ENCODE measurements around the gene ITGA5. TPM values are rescaled to one million over a fixed set of nuclear protein-coding genes. Genes with fewer than 3 reads are reported as not detected.
A peak's percentile ranks its signal among the peaks of the same experiment; 100 is the strongest.

The ITGA5 gene
- total RNA-seq, 1 donor from 2014 or later, result 152 TPM

DNA sequence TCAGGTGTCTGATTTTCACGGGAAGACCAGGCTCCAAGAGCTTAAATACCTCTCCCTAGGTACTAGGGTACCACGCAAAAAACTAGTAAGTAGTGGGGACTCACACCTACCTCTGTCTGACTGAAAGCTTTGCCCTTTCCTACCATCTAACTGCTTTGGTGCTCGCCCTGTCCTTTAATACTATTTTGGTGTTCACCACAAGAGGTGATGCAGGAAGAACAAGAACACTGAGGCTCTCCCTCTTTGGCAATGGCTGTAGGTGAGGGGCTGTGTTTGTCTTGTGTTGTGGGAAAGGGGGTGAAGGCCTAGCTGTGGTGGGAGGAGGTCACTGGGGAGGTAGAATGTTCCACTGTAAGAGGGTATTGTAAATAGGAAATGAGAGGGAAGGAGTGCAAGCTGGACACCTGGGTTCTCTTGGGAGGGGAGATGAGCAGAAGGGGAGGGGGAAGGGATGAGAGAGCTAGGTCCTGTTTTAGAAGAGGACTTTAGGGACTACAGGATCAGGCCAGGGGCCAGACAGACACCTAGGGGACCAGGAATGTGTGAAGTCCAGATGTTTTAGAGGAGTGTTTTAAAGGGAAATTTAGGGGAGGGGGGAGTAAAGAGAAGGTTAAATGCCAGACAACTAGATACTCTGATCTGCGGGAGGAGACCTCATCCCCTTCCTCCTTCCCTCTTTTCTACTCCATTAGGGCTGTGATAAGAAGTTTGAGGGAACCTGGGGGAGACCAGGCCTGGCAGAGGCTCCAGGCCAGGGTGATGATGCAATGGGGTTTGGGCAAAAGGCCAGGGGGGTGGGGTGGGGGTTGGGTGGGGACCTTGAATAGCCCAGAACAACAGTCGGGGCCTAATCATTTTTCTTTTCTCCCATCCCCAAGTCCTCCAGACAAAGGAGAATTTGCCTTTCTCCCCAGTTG lies 2.1 kb downstream of the ITGA5 start:
- TF ChIP-seq, protein P1, sequence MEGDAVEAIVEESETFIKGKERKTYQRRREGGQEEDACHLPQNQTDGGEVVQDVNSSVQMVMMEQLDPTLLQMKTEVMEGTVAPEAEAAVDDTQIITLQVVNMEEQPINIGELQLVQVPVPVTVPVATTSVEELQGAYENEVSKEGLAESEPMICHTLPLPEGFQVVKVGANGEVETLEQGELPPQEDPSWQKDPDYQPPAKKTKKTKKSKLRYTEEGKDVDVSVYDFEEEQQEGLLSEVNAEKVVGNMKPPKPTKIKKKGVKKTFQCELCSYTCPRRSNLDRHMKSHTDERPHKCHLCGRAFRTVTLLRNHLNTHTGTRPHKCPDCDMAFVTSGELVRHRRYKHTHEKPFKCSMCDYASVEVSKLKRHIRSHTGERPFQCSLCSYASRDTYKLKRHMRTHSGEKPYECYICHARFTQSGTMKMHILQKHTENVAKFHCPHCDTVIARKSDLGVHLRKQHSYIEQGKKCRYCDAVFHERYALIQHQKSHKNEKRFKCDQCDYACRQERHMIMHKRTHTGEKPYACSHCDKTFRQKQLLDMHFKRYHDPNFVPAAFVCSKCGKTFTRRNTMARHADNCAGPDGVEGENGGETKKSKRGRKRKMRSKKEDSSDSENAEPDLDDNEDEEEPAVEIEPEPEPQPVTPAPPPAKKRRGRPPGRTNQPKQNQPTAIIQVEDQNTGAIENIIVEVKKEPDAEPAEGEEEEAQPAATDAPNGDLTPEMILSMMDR (IDR thresholded peaks at IDR 0.05), result no peak
- Mint-ChIP-seq H3K4me3 (ENCODE audit: unreplicated experiment) (peak overlapping the region; percentile 85), H3K27me3 (ENCODE audit: low read depth) (no peaks in the 10 kb centered on the region), H3K9me3 (ENCODE audit: low read depth) (no peaks in the 10 kb centered on the region), H3K27ac (ENCODE audit: unreplicated experiment) (peak overlapping the region; percentile 82), H3K4me1 (ENCODE audit: low read depth) (peaks cover 68% of the 10 kb centered on the region), H3K36me3 (ENCODE audit: low read depth) (no peaks in the 10 kb centered on the region)
- DNase-seq (ENCODE audit: low spot score), result no peak

GRCh38 chr12:54415221-54415929 lies 3.7 kb downstream of the ITGA5 start:
- Mint-ChIP-seq H3K27ac (ENCODE audit: unreplicated experiment) (no peak overlapping the region), H3K36me3 (ENCODE audit: low read depth) (peaks cover 2% of the 10 kb centered on the region), H3K9me3 (ENCODE audit: low read depth) (no peaks in the 10 kb centered on the region), H3K27me3 (ENCODE audit: low read depth) (no peaks in the 10 kb centered on the region), H3K4me1 (ENCODE audit: low read depth) (peaks cover 66% of the 10 kb centered on the region), H3K4me3 (ENCODE audit: unreplicated experiment) (no peak overlapping the region)
- DNase-seq (ENCODE audit: low spot score), result no peak
- TF ChIP-seq, protein P1 (IDR thresholded peaks at IDR 0.05), result peak; percentile 16

- TF ChIP-seq, protein P1 (IDR thresholded peaks at IDR 0.05), result no peak
- H3K27ac Mint-ChIP-seq (ENCODE audit: unreplicated experiment), result peak overlapping the region; percentile 76
- peak overlapping the region; percentile 37 for H3K4me3 Mint-ChIP-seq (ENCODE audit: unreplicated experiment)
- peaks cover 58% of the 10 kb centered on the region for H3K4me1 Mint-ChIP-seq (ENCODE audit: low read depth)
- H3K9me3 Mint-ChIP-seq (ENCODE audit: low read depth), result no peaks in the 10 kb centered on the region
- DNase-seq (ENCODE audit: low spot score), result no peak
- H3K36me3 Mint-ChIP-seq (ENCODE audit: low read depth), result peaks cover 2% of the 10 kb centered on the region
- H3K27me3 Mint-ChIP-seq (ENCODE audit: low read depth), result no peaks in the 10 kb centered on the region
Measured at GRCh38 chr12:54413284-54414190, 5.5 kb downstream of the ITGA5 start.

- Mint-ChIP-seq H3K27me3 (ENCODE audit: low read depth) (no peaks in the 10 kb centered on the region), H3K4me3 (ENCODE audit: unreplicated experiment) (peak overlapping the region; percentile 37), H3K9me3 (ENCODE audit: low read depth) (no peaks in the 10 kb centered on the region), H3K36me3 (ENCODE audit: low read depth) (peaks cover 5% of the 10 kb centered on the region), H3K27ac (ENCODE audit: unreplicated experiment) (peak overlapping the region; percentile 72), H3K4me1 (ENCODE audit: low read depth) (peaks cover 56% of the 10 kb centered on the region)
- no peak for DNase-seq (ENCODE audit: low spot score)
- TF ChIP-seq, protein P1 (IDR thresholded peaks at IDR 0.05), result no peak
Measured at GRCh38 chr12:54412786-54413185, 6.3 kb downstream of the ITGA5 start.

Data from chondrocyte (in vitro differentiated cells).